RWPE1 (cell line): Measurements from ENCODE around the gene EFHC1.
"Not testable (repeated sequence)": the region's sequence is repeated elsewhere in the genome, so short reads cannot be mapped to it uniquely, and the experiment has no call there.

Experiments
- CTCF ChIA-PET: fragments of 350-600 bp; sonication (Branson Sonifier 250); formaldehyde crosslinking; extraction: SDS; loops from one replicate; lab custom pipeline; 2021; lab: Yijun Ruan, JAX
- POLR2A ChIA-PET: fragments of 400-600 bp; formaldehyde crosslinking; extraction: SDS; loops from one replicate; lab custom pipeline; 2020; ENCODE audit warnings: antibody characterized with exemption; ENCODE audit not compliant: low non-redundant PET; lab: Yijun Ruan, JAX
- DNase-seq: peaks from one replicate; pipeline ENCODE4 v3.0.0; 2012; ENCODE audit warnings: low spot score
- H3K27ac ChIP-seq: fragments of 450-650 bp; 2 replicates; pipeline ENCODE4 v1.5.1; 2017
- CTCF ChIP-seq: fragments of 450-650 bp; conservative IDR thresholded peaks from 2 replicates; pipeline ENCODE4 v1.5.1; 2017; ENCODE audit warnings: low read depth, mild to moderate bottlenecking

The EFHC1 gene

DNA sequence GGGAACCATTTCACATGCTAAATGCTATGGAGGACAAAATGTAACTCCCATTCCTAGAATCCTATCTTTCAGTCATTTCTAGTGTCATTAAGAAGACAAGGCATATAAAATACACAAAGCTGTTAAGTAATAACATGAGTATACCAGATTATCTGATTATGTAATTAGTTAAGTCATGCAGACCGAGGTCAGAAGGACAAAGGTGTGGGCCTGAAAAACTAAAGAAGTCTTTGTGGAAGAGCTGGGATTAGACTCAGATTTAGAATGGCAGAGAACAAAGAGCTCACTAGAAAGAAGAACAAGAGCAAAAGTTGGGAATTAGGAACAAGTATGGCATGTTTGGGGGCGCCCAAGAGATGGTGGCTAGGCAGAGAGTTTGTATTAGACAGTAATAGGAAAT is 37.0 kb downstream of the EFHC1 start:
- POLR2A ChIA-PET = no interaction called here
- no peak overlapping the region for H3K27ac ChIP-seq
- CTCF ChIA-PET = interaction anchor here (0.6 kb wide), 1 partner anchor 537 kb away, joined by 4 read pairs; no protein-coding TSS in a partner anchor
- TF ChIP-seq CTCF = no peak
- DNase-seq = no peak

GRCh38 chr6:52461194-52461593 is 41.1 kb downstream of the EFHC1 start:
- DNase-seq, POLR2A ChIA-PET, H3K27ac ChIP-seq: not testable (repeated sequence)
- CTCF ChIA-PET = interaction anchor here (1.1 kb wide), 1 partner anchor 31 kb away, joined by 3 read pairs; no protein-coding TSS in a partner anchor

- CTCF ChIA-PET = no interaction called here
- no peak for DNase-seq
- no peak for TF ChIP-seq CTCF
- POLR2A ChIA-PET = no interaction called here
- H3K27ac ChIP-seq = no peak overlapping the region
Measured at GRCh38 chr6:52474173-52474572, 54.0 kb downstream of the EFHC1 start.

DNA sequence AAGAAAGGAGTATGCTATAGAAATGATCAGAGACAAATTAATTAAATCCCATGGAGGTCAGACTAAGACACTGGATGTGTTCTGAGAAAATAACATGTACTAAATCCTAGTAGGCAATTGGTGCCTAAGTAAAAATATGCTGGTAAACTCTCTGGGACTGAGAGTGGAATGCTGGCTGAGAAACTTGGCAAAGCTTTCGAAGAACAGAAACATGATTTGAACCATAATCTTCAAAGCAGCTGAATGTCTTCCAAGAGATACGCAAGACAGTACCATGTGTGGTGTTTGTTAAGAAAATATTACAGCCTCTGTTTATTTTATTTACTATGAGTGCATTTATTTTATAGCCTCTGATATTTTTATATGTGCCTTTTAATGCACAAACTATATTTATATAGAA is 55.2 kb downstream of the EFHC1 start:
- H3K27ac ChIP-seq = no peak overlapping the region
- DNase-seq = no peak
- TF ChIP-seq CTCF = no peak
- POLR2A ChIA-PET = no interaction called here
- CTCF ChIA-PET = no interaction called here

- ChIA-PET CTCF (interaction anchor here (0.6 to 0.7 kb wide), 2 partner anchors 28 to 132 kb away, joined by 3 to 6 read pairs; no protein-coding TSS in a partner anchor), POLR2A (no interaction called here)
- no peak for TF ChIP-seq CTCF
- no peak for DNase-seq
- no peak overlapping the region for H3K27ac ChIP-seq
Measured at GRCh38 chr6:52482903-52483670, 62.9 kb downstream of the EFHC1 start.

GRCh38 chr6:52483671-52484003 is 63.5 kb downstream of the EFHC1 start:
- CTCF ChIA-PET = interaction anchor here (0.7 kb wide), 1 partner anchor 29 kb away, joined by 3 read pairs; no protein-coding TSS in a partner anchor
- DNase-seq = no peak
- POLR2A ChIA-PET = no interaction called here
- H3K27ac ChIP-seq = no peak overlapping the region
- no peak for TF ChIP-seq CTCF

GRCh38 chr6:52489881-52490280 is 69.7 kb downstream of the EFHC1 start:
- POLR2A ChIA-PET = no interaction called here

More at GRCh38 chr6:52489881-52490280, 69.7 kb downstream of the EFHC1 start:
- no peak overlapping the region for H3K27ac ChIP-seq
- CTCF ChIA-PET = interaction anchor here (0.6 to 0.7 kb wide), 3 partner anchors 36 to 132 kb away, joined by 4 to 5 read pairs (median 4); no protein-coding TSS in a partner anchor
- no peak for TF ChIP-seq CTCF
- no peak for DNase-seq
